NCI-H1930 (cell line): ENCODE data around the gene BCAP29.
"Not testable (repeated sequence)": the region's sequence is repeated elsewhere in the genome, so short reads cannot be mapped to it uniquely, and the experiment has no call there.

Source experiments
- DNase-seq, 2 experiments: peaks; one replicate each; lab custom pipeline; 2025; lab: John Stamatoyannopoulos, UW

BCAP29 gene

GRCh38 chr7:107579885-107580715 lies at the start of gene BCAP29:
Gene BCAP29 (plus strand): TSS chr7:107580246. CDS start chr7:107580773, 527 bp downstream.
- DNase-seq, result peak; percentile 48 to 76

- DNase-seq, result no peak
Measured at GRCh38 chr7:107530751-107531150, 49.3 kb upstream of the BCAP29 start.

- DNase-seq, result no peak
Measured at GRCh38 chr7:107534139-107534538, 45.9 kb upstream of the BCAP29 start.

- not testable (repeated sequence) for DNase-seq
Measured at GRCh38 chr7:107537228-107537627, 42.8 kb upstream of the BCAP29 start.

- DNase-seq, result no peak
Measured at GRCh38 chr7:107538001-107538400, 42.0 kb upstream of the BCAP29 start.

GRCh38 chr7:107543338-107543993 lies 36.6 kb upstream of the BCAP29 start:
- no peak for DNase-seq

GRCh38 chr7:107544848-107545591 lies 35.0 kb upstream of the BCAP29 start:
- no peak for DNase-seq

GRCh38 chr7:107551936-107552335 lies 28.1 kb upstream of the BCAP29 start:
- no peak for DNase-seq

- DNase-seq, result no peak
Measured at GRCh38 chr7:107555893-107556292, 24.2 kb upstream of the BCAP29 start.

GRCh38 chr7:107559864-107560263 lies 20.2 kb upstream of the BCAP29 start:
- DNase-seq, result no peak

- DNase-seq, result no peak
Measured at GRCh38 chr7:107560898-107561516, 19.0 kb upstream of the BCAP29 start.

GRCh38 chr7:107563081-107563774 lies 16.8 kb upstream of the BCAP29 start:
- DNase-seq, result peak in 1 of 2 experiments; percentile 43

GRCh38 chr7:107563775-107564552 lies 16.1 kb upstream of the BCAP29 start, which contains the start of the genes COG5 and DUS4L:
Gene COG5 (minus strand): TSS chr7:107563920. CDS start chr7:107563896, 24 bp downstream.
Gene DUS4L (plus strand): TSS chr7:107563971. CDS start chr7:107567071, 3,100 bp downstream.
- DNase-seq, result peak; percentile 62 to 79

GRCh38 chr7:107564553-107565298 lies 15.3 kb upstream of the BCAP29 start:
- DNase-seq, result no peak

- DNase-seq, result no peak
Measured at GRCh38 chr7:107570298-107570697, 9.7 kb upstream of the BCAP29 start.

GRCh38 chr7:107573537-107573936 lies 6.5 kb upstream of the BCAP29 start:
- no peak for DNase-seq

- DNase-seq, result no peak
Measured at GRCh38 chr7:107579554-107579884, 527 bp upstream of the BCAP29 start.

- no peak for DNase-seq
Measured at GRCh38 chr7:107580716-107581383, 804 bp downstream of the BCAP29 start.

- DNase-seq, result no peak
Measured at GRCh38 chr7:107581387-107582013, 1.5 kb downstream of the BCAP29 start.
